H1 (cell line): ENCODE results near the gene CPEB3. TPM values are rescaled to one million over a fixed set of nuclear protein-coding genes. Genes with fewer than 3 reads are reported as not detected.

Experiments
- CTCF ChIA-PET: fragments of 300-600 bp; sonication (Branson Sonifier 250); formaldehyde crosslinking; loops from one replicate; lab custom pipeline; 2021; ENCODE audit not compliant: partially characterized antibody; lab: Charles Lee
- POLR2A ChIA-PET: fragments of 300-600 bp; sonication (Branson Sonifier 250); formaldehyde crosslinking; loops from one replicate; lab custom pipeline; 2021; ENCODE audit warnings: inconsistent platforms; ENCODE audit not compliant: partially characterized antibody; lab: Charles Lee
- DNase-seq, 2 experiments: peaks; one replicate each; pipeline versions ENCODE4 v3.0.0 to v3.0.0-alpha.2; 2010 to 2022; ENCODE audit warnings: low spot score in 2 of 2, low read depth in 1 of 2, mixed read lengths in 1 of 2
- FAIRE-seq: peaks from 2 replicates; lab custom pipeline; 2011; peaks lifted over from hg19 to GRCh38; lab: Jason Lieb, UNC
- H2AFZ ChIP-seq: 2 replicates; pipeline ENCODE4 v1.8.1; 2012; ENCODE audit warnings: low read length, inconsistent platforms
- H2AK5ac ChIP-seq: 2 replicates; pipeline ENCODE4 v1.6.1; 2013; ENCODE audit warnings: low read depth, low read length
- H2BK120ac ChIP-seq: replicated peaks from 2 replicates; pipeline ENCODE3; 2013; ENCODE audit warnings: low read depth, low read length, inconsistent platforms
- H2BK12ac ChIP-seq: 2 replicates; pipeline ENCODE4 v1.6.1; 2013; ENCODE audit warnings: low read depth, low read length
- H2BK15ac ChIP-seq: 2 replicates; pipeline ENCODE4 v1.6.1; 2013; ENCODE audit warnings: low read length
- H2BK20ac ChIP-seq: 2 replicates; pipeline ENCODE4 v1.6.1; 2013; ENCODE audit warnings: low read length
- H2BK5ac ChIP-seq: 2 replicates; pipeline ENCODE4 v1.6.1; 2013; ENCODE audit warnings: low read depth, low read length
- H3K14ac ChIP-seq: 2 replicates; pipeline ENCODE4 v1.6.1; 2013; ENCODE audit warnings: inconsistent platforms; ENCODE audit not compliant: insufficient read length
- H3K18ac ChIP-seq: 2 replicates; pipeline ENCODE4 v1.6.1; 2013; ENCODE audit warnings: low read length; ENCODE audit errors: extremely low read depth
- H3K23ac ChIP-seq: 2 replicates; pipeline ENCODE4 v1.6.1; 2013; ENCODE audit warnings: inconsistent platforms; ENCODE audit not compliant: insufficient read length
- H3K23me2 ChIP-seq: 2 replicates; pipeline ENCODE4 v1.6.1; 2013; ENCODE audit warnings: low read depth, low read length
- H3K27ac ChIP-seq: 2 replicates; pipeline ENCODE4 v1.6.1; 2011; ENCODE audit warnings: low read depth, low read length, inconsistent platforms
- H3K27me3 ChIP-seq, 4 experiments: replicated peaks in 1 of 4; 1 replicate in 1 of 4; 2 replicates in 3 of 4; pipeline versions ENCODE4 v1.6.1 to v1.8.1; 2011 to 2013; ENCODE audit warnings: low read length in 3 of 4, mild to moderate bottlenecking in 3 of 4, inconsistent platforms in 2 of 4, mixed read lengths in 2 of 4, moderate library complexity in 1 of 4; ENCODE audit not compliant: control insufficient read depth in 3 of 4, insufficient read depth in 3 of 4; ENCODE audit errors: extremely low read depth in 1 of 4
- H3K36me3 ChIP-seq, 4 experiments: 2 replicates each; pipeline versions ENCODE4 v1.6.1 to v1.8.1; 2011 to 2013; ENCODE audit warnings: mild to moderate bottlenecking in 4 of 4, low read length in 3 of 4, moderate library complexity in 2 of 4, control low read depth in 1 of 4, inconsistent platforms in 1 of 4; ENCODE audit not compliant: insufficient read depth in 4 of 4, control insufficient read depth in 2 of 4
- H3K4ac ChIP-seq: replicated peaks from 2 replicates; pipeline ENCODE3; 2013; ENCODE audit warnings: low read length, low read depth, mixed read lengths, inconsistent platforms; ENCODE audit not compliant: insufficient read length
- H3K4me1 ChIP-seq, 4 experiments: replicated peaks in 1 of 4; 1 replicate in 1 of 4; 2 replicates in 3 of 4; pipeline versions ENCODE4 v1.6.1 to v1.8.1; 2011 to 2013; ENCODE audit warnings: low read length in 3 of 4, inconsistent platforms in 2 of 4, mixed read lengths in 1 of 4; ENCODE audit not compliant: insufficient read depth in 4 of 4, control insufficient read depth in 3 of 4
- H3K4me2 ChIP-seq, 2 experiments: 2 replicates each; pipeline versions ENCODE4 v1.6.1 to v1.8.1; 2011 to 2013; ENCODE audit warnings: low read depth in 2 of 2, low read length in 2 of 2, control low read depth in 1 of 2, inconsistent platforms in 1 of 2, mild to moderate bottlenecking in 1 of 2; ENCODE audit not compliant: insufficient read depth in 1 of 2
- H3K4me3 ChIP-seq, 4 experiments: fragments of 200-600, 300-600 bp in 1 of 4; sonication (generic), shearing (Covaris generic), sonication (Bioruptor Twin) in 1 of 4; 2 replicates each; pipeline versions ENCODE4 v1.5.1 to v1.8.1; 2011 to 2016; ENCODE audit warnings: low read length in 4 of 4, low read depth in 3 of 4, control low read depth in 2 of 4, inconsistent platforms in 2 of 4, mild to moderate bottlenecking in 2 of 4, mixed read lengths in 1 of 4, moderate library complexity in 1 of 4; ENCODE audit not compliant: insufficient read depth in 2 of 4; ENCODE audit errors: extremely low read depth in 1 of 4
- H3K56ac ChIP-seq: replicated peaks from 2 replicates; pipeline ENCODE3; 2013; ENCODE audit warnings: low read depth, mild to moderate bottlenecking, mixed read lengths, low read length, inconsistent platforms; ENCODE audit not compliant: insufficient read length
- H3K79me1 ChIP-seq: 2 replicates; pipeline ENCODE4 v1.6.1; 2013; ENCODE audit warnings: low read depth, low read length, control low read depth
- H3K79me2 ChIP-seq, 2 experiments: 2 replicates each; pipeline versions ENCODE4 v1.6.1 to v1.8.1; 2012 to 2013; ENCODE audit warnings: low read length in 2 of 2, mild to moderate bottlenecking in 2 of 2, inconsistent platforms in 1 of 2; ENCODE audit not compliant: insufficient read depth in 2 of 2, control insufficient read depth in 1 of 2
- H3K9ac ChIP-seq, 4 experiments: replicated peaks in 1 of 4; 1 replicate in 1 of 4; 2 replicates in 3 of 4; pipeline versions ENCODE4 v1.6.1 to v1.8.1; 2011 to 2013; ENCODE audit warnings: low read depth in 3 of 4, low read length in 3 of 4, control low read depth in 2 of 4, mild to moderate bottlenecking in 2 of 4, moderate library complexity in 2 of 4, inconsistent platforms in 1 of 4; ENCODE audit errors: extremely low read depth in 1 of 4
- H3K9me3 ChIP-seq, 2 experiments: 2 replicates each; pipeline versions ENCODE4 v1.6.1 to v1.8.1; 2012 to 2013; ENCODE audit warnings: mild to moderate bottlenecking in 2 of 2, moderate library complexity in 2 of 2, control low read depth in 1 of 2, inconsistent platforms in 1 of 2, low read depth in 1 of 2, low read length in 1 of 2, mixed read lengths in 1 of 2; ENCODE audit not compliant: insufficient read depth in 2 of 2
- H4K20me1 ChIP-seq, 2 experiments: replicated peaks in 1 of 2; 2 replicates each; pipeline versions ENCODE3 to v1.8.1; 2011 to 2013; ENCODE audit warnings: inconsistent platforms in 2 of 2, low read length in 2 of 2, mild to moderate bottlenecking in 1 of 2; ENCODE audit not compliant: insufficient read depth in 2 of 2, control insufficient read depth in 1 of 2
- H4K5ac ChIP-seq: 2 replicates; pipeline ENCODE4 v1.6.1; 2013; ENCODE audit warnings: low read length, low read depth, mixed read lengths, inconsistent platforms; ENCODE audit not compliant: insufficient read length
- H4K8ac ChIP-seq: 2 replicates; pipeline ENCODE4 v1.8.0; 2013; ENCODE audit warnings: mild to moderate bottlenecking, moderate library complexity, low read length, inconsistent platforms; ENCODE audit not compliant: insufficient read depth; ENCODE audit errors: extremely low read depth
- H4K91ac ChIP-seq: replicated peaks from 2 replicates; pipeline ENCODE3; 2013; ENCODE audit warnings: low read length, mixed read lengths, inconsistent platforms; ENCODE audit not compliant: insufficient read length
- ATF3 ChIP-seq: IDR thresholded peaks from 2 replicates; pipeline ENCODE4 v1.6.1; 2011; ENCODE audit warnings: low read depth, mild to moderate bottlenecking, low read length; ENCODE audit not compliant: insufficient read depth
- CHD1 ChIP-seq: IDR thresholded peaks from 2 replicates; pipeline ENCODE4 v1.6.1; 2012; ENCODE audit warnings: low read depth, low read length, improper control_type of control experiment
- CTBP2 ChIP-seq: IDR thresholded peaks from 2 replicates; pipeline ENCODE4 v1.7.0; 2011; ENCODE audit warnings: borderline replicate concordance, mild to moderate bottlenecking, moderate library complexity, mixed read lengths, low read length; ENCODE audit not compliant: insufficient read depth, insufficient read length
- POLR2A ChIP-seq, 2 experiments: IDR thresholded peaks; 1 replicate in 1 of 2; 2 replicates in 1 of 2; pipeline ENCODE4 v1.6.1; 2011; ENCODE audit warnings: low read depth in 2 of 2, low read length in 2 of 2, mild to moderate bottlenecking in 2 of 2; ENCODE audit errors: control extremely low read depth in 1 of 2
- RBBP5 ChIP-seq: IDR thresholded peaks from 2 replicates; pipeline ENCODE4 v1.7.1; 2012; ENCODE audit warnings: low read depth, mild to moderate bottlenecking, inconsistent platforms, low read length, moderate library complexity, borderline replicate concordance
- TBP ChIP-seq: IDR thresholded peaks from 2 replicates; pipeline ENCODE4 v1.6.1; 2011; ENCODE audit warnings: low read depth, low read length, improper control_type of control experiment
- TEAD4 ChIP-seq: IDR thresholded peaks from 2 replicates; pipeline ENCODE4 v1.6.1; 2012; ENCODE audit warnings: low read depth, low read length, inconsistent platforms, mixed read lengths
- WGBS, 2 experiments: shearing (Covaris generic) in 1 of 2; methylation state at CpG; one replicate each; pipeline versions ENCODE4 v1.1.6 to v1.1.7; 2013 to 2015; ENCODE audit warnings: low lambda C conversion rate in 2 of 2, mixed read lengths in 2 of 2, inconsistent platforms in 1 of 2, low coverage in 1 of 2, missing lambda C conversion rate in 1 of 2; ENCODE audit not compliant: insufficient replicate concordance in 2 of 2, insufficient coverage in 1 of 2, insufficient read length in 1 of 2; ENCODE audit errors: extremely low coverage in 1 of 2, missing lambda C conversion rate in 1 of 2; 5-methylcytosine and 5-hydroxymethylcytosine counted together
- polyA plus RNA-seq, 7 experiments: library from polyadenylated mRNA; depleted of rRNA in 3 of 7; stranded (reverse) in 5 of 7; unstranded in 2 of 7; fragments of >200 nt in 5 of 7; fragments of 200-250 nt in 2 of 7; gene quantifications; 1 replicate in 5 of 7; 2 replicates in 1 of 7; 4 replicates in 1 of 7; pipeline versions ENCODE4 v1.2.1 to v1.2.3, GENCODE V29; 2011 to 2013; ENCODE audit warnings: missing spikeins in 2 of 7, mixed read lengths in 2 of 7
- total RNA-seq: library from RNA; stranded (reverse); fragmentation: NEBNext Ultra II Directional; extraction: Animal tissue kit (Norgen Biotek cat#: 25700); gene quantifications from 2 replicates; pipeline ENCODE4 v1.2.1, GENCODE V29; 2021

CPEB3 gene
- total and polyA plus RNA-seq, 2 of the 8 experiments (the other 6 are each of a cell fraction or from before 2014, with no cell fraction given), result 0.39 to 1.7 TPM

- H3K9ac ChIP-seq, result no peak overlapping the region
- DNase-seq, result no peak
- no peak overlapping the region for H3K14ac ChIP-seq
- H3K9me3 ChIP-seq, result no peaks in the 10 kb centered on the region
- no peak overlapping the region for H3K27ac ChIP-seq
- WGBS, 2 experiments, result 92% methylated on average over 10 of the region's 10 CpGs; no CpG with 5 or more reads in 1 of the 2 experiments
- no peak overlapping the region for H2AFZ ChIP-seq
- H2BK15ac ChIP-seq, result no peak overlapping the region
- no peak overlapping the region for H3K18ac ChIP-seq
- 0 out of 4 replicates have a peak, but pooled peaks cover 0 to 3% of the 10 kb centered on the region in 2 experiments for H3K79me2 ChIP-seq
- H4K5ac ChIP-seq, result no peak overlapping the region
- POLR2A ChIA-PET, result no interaction called here
- no peak overlapping the region for H3K4ac ChIP-seq
- CTCF ChIA-PET, result interaction anchor here (0.6 to 1.6 kb wide), 3 partner anchors 9 to 104 kb away, joined by 3 to 5 read pairs (median 3); no protein-coding TSS in a partner anchor
- H3K23me2 ChIP-seq, result no peaks in the 10 kb centered on the region
- no peak for TF ChIP-seq CTBP2
- TF ChIP-seq TBP, result no peak
- TF ChIP-seq CHD1, result no peak
- no peak for TF ChIP-seq TEAD4
- TF ChIP-seq POLR2A (IDR thresholded peaks at IDR 0.05; ENCODE audit: control extremely low read depth in 1 of 2, low read depth in 2 of 2, low read length in 2 of 2), result no peak
- TF ChIP-seq ATF3, result no peak
- no peak for TF ChIP-seq RBBP5
- no peak overlapping the region for H3K4me3 ChIP-seq
- no peak overlapping the region for H4K91ac ChIP-seq
- no peak overlapping the region for H2BK120ac ChIP-seq
- no peaks in the 10 kb centered on the region for H3K27me3 ChIP-seq
- no peak overlapping the region for H2BK5ac ChIP-seq
- no peak overlapping the region for H2AK5ac ChIP-seq
- H4K20me1 ChIP-seq, result no peaks in the 10 kb centered on the region
- H3K4me1 ChIP-seq, result no peaks in the 10 kb centered on the region
- H3K79me1 ChIP-seq, result no peaks in the 10 kb centered on the region
- no peak for FAIRE-seq
- H2BK20ac ChIP-seq, result no peak overlapping the region
- no peak overlapping the region for H4K8ac ChIP-seq
- no peak overlapping the region for H3K56ac ChIP-seq
- H3K23ac ChIP-seq, result no peak overlapping the region
- H3K36me3 ChIP-seq, result no peaks in the 10 kb centered on the region
- no peak overlapping the region for H3K4me2 ChIP-seq
- H2BK12ac ChIP-seq, result no peak overlapping the region
Observed at GRCh38 chr10:92284112-92284704, 6.7 kb downstream of the CPEB3 start.
